ENCODE data around the gene PEX5.
"Not testable (repeated sequence)": the region's sequence is repeated elsewhere in the genome, so short reads cannot be mapped to it uniquely, and the experiment has no call there.

The PEX5 gene

GRCh38 chr12:7213745-7214144, 24.3 kb downstream of the PEX5 start:
- DNase-seq (ENCODE audit: low read depth in 3 of 3): not testable (repeated sequence)

DNA sequence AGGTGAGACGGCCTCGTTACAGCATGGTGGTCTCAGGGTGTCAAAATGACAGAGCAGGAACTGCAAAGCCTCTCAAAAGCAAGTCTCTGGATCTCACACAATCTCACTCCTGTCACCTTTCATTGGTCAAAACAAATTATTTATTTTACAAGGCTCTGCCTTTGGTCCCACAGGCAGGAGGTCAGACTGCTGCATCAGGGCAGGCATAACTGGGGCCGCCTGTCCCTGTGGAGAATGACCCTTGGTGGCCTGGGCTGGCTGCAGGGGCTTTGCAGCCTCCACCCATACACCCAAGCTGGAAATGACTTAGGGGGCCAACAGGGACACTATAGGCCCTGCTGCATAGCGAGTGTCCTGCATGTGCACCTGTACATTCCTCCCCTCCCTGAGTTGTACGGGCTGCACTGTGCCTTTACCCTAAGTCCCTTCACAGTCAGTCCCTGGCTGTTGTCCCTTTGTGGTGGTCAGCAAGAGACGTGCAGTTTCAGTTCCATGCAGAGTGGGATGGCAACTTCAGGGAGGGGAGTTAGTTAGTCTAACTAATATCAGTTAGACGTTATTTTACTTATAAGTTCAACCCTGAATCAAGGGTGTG, 28.1 kb downstream of the PEX5 start:
- no peak for DNase-seq (ENCODE audit: low read depth in 3 of 3)

- peak; percentile 29 to 51 (median 34) for DNase-seq (ENCODE audit: low read depth in 3 of 3)
Observed at GRCh38 chr12:7219599-7220243, 30.2 kb downstream of the PEX5 start.

- DNase-seq (ENCODE audit: low read depth in 3 of 3): no peak
Observed at GRCh38 chr12:7221486-7221885, 32.0 kb downstream of the PEX5 start.

GRCh38 chr12:7229741-7230140, 40.3 kb downstream of the PEX5 start:
- no peak for DNase-seq (ENCODE audit: low read depth in 3 of 3)

- DNase-seq (ENCODE audit: low read depth in 3 of 3): no peak
Observed at GRCh38 chr12:7241404-7242005, 52.0 kb downstream of the PEX5 start.

GRCh38 chr12:7242176-7243101, 53.0 kb downstream of the PEX5 start:
- DNase-seq (ENCODE audit: low read depth in 3 of 3): no peak

DNA sequence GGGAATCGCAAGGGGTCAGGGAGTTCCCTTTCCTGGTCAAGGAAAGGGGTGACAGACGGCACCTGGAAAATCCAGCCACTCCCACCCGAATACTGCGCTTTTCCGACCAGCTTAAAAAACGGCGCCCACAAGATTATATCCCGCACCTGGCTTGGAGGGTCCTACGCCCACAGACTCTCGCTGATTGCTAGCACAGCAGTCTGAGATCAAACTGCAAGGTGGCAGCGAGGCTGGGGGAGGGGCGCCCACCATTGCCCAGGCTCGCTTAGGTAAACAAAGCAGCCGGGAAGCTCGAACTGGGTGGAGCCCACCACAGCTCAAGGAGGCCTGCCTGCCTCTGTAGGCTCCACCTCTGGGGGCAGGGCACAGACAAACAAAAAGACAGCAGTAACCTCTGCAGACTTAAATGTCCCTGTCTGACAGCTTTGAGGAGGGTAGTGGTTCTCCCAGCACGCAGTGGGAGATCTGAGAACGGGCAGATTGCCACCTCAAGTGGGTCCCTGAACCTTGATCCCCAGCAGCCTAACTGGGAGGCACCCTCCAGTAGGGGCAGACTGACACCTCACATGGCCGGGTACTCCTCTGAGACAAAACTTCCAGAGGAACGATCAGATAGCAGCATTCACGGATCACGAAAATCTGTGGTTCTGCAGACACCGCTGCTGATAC, 62.0 kb downstream of the PEX5 start:
- not testable (repeated sequence) for DNase-seq (ENCODE audit: low read depth in 3 of 3)

GRCh38 chr12:7259060-7259459, 69.6 kb downstream of the PEX5 start:
- DNase-seq (ENCODE audit: low read depth in 3 of 3): no peak
